Measurements from ENCODE around the gene ITPR2.

DNA sequence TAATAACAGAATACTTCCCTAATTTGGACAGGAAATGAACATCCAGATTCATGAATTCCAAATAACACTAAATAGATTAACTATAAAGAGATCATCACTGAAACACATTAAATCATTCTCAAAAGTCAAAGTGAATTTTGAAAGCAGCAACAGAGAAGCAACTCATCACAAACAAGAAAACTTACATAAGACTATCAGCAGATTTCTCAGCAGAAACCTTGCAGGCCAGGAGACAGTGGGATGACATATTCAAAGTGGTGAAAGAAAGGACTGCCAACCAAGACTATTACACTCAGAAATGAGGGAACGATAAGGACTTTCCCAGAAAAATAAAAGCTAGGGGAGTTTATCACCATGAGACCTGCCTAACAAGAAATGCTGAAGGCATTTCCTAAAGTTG lies 70.8 kb downstream of the ITPR2 start:
- TF ChIP-seq, protein P1, sequence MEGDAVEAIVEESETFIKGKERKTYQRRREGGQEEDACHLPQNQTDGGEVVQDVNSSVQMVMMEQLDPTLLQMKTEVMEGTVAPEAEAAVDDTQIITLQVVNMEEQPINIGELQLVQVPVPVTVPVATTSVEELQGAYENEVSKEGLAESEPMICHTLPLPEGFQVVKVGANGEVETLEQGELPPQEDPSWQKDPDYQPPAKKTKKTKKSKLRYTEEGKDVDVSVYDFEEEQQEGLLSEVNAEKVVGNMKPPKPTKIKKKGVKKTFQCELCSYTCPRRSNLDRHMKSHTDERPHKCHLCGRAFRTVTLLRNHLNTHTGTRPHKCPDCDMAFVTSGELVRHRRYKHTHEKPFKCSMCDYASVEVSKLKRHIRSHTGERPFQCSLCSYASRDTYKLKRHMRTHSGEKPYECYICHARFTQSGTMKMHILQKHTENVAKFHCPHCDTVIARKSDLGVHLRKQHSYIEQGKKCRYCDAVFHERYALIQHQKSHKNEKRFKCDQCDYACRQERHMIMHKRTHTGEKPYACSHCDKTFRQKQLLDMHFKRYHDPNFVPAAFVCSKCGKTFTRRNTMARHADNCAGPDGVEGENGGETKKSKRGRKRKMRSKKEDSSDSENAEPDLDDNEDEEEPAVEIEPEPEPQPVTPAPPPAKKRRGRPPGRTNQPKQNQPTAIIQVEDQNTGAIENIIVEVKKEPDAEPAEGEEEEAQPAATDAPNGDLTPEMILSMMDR (conservative IDR thresholded peaks at IDR 0.05; ENCODE audit: low read length): no peak
- no peak for TF ChIP-seq EZH2phosphoT487 (IDR thresholded peaks at IDR 0.05; ENCODE audit: borderline replicate concordance, low read depth, low read length)
